Progenitor cell of endocrine pancreas (in vitro differentiated cells): Measurements from ENCODE around the gene TCTA. TPM values are rescaled to one million over a fixed set of nuclear protein-coding genes. Genes with fewer than 3 reads are reported as not detected.
"Not testable (repeated sequence)": the region's sequence is repeated elsewhere in the genome, so short reads cannot be mapped to it uniquely, and the experiment has no call there.

Experiments
- DNase-seq: peaks from one replicate; pipeline ENCODE4 v3.0.0; 2021; ENCODE audit warnings: low spot score; ENCODE audit not compliant: unreplicated experiment
- H3K27ac Mint-ChIP-seq: 2 replicates; pipeline ENCODE4 v1.8.0; 2021; ENCODE audit warnings: mild to moderate bottlenecking, moderate library complexity, mixed read lengths
- H3K27me3 Mint-ChIP-seq: 2 replicates; pipeline ENCODE4 v1.8.0; 2021; ENCODE audit warnings: mixed read lengths
- H3K36me3 Mint-ChIP-seq: 2 replicates; pipeline ENCODE4 v1.8.0; 2022; ENCODE audit warnings: mixed read lengths; ENCODE audit not compliant: insufficient read depth
- H3K4me1 Mint-ChIP-seq: 2 replicates; pipeline ENCODE4 v1.8.0; 2021; ENCODE audit warnings: low read depth, mixed read lengths
- H3K4me3 Mint-ChIP-seq: 2 replicates; pipeline ENCODE4 v1.8.0; 2021; ENCODE audit warnings: low read depth, mild to moderate bottlenecking, moderate library complexity, mixed read lengths
- H3K9me3 Mint-ChIP-seq: 2 replicates; pipeline ENCODE4 v1.8.0; 2021; ENCODE audit warnings: low read depth, mixed read lengths
- total RNA-seq: library from RNA; stranded (reverse); gene quantifications from 2 replicates; pipeline ENCODE4 v1.2.1, GENCODE V29; 2021
- TF ChIP-seq, protein P1 (sequence below): fragments of 200-600 bp; sonication (generic); IDR thresholded peaks from one replicate; pipeline ENCODE4 v1.5.0; 2021; ENCODE audit warnings: antibody characterized with exemption, mild to moderate bottlenecking; ENCODE audit not compliant: unreplicated experiment

The TCTA gene
- total RNA-seq, 1 donor from 2014 or later: 18.8 TPM

DNA sequence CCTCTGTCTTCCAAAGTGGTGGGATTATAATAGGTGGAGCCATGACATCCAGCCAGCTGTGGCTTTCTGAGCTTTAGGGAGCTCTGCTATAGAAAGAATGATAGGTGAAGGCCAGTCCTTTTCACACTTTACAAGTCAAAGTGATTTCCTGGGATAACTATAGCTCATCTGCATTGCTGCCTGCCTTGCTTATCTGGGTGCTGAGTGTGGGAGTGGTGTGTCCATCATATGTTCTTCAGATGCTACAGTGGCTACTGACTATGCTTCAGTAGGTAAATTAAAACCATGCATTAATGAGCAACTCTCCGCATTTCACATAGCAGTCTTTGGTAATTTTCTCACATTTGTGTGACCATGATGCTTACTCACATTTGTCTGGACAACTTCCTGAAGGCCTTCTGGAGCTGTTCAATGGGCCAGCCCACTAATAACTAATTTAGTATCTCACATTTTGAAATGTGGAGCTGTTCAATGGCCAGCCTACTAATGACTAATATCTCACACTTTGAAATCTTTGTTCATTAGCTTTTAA, 23.9 kb upstream of the TCTA start:
- peaks cover 4% of the 10 kb centered on the region for H3K36me3 Mint-ChIP-seq
- TF ChIP-seq, protein P1, sequence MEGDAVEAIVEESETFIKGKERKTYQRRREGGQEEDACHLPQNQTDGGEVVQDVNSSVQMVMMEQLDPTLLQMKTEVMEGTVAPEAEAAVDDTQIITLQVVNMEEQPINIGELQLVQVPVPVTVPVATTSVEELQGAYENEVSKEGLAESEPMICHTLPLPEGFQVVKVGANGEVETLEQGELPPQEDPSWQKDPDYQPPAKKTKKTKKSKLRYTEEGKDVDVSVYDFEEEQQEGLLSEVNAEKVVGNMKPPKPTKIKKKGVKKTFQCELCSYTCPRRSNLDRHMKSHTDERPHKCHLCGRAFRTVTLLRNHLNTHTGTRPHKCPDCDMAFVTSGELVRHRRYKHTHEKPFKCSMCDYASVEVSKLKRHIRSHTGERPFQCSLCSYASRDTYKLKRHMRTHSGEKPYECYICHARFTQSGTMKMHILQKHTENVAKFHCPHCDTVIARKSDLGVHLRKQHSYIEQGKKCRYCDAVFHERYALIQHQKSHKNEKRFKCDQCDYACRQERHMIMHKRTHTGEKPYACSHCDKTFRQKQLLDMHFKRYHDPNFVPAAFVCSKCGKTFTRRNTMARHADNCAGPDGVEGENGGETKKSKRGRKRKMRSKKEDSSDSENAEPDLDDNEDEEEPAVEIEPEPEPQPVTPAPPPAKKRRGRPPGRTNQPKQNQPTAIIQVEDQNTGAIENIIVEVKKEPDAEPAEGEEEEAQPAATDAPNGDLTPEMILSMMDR: no peak
- H3K27ac Mint-ChIP-seq: peak overlapping the region; percentile 38
- peaks cover 2% of the 10 kb centered on the region for H3K4me1 Mint-ChIP-seq
- no peaks in the 10 kb centered on the region for H3K9me3 Mint-ChIP-seq
- no peak overlapping the region for H3K4me3 Mint-ChIP-seq
- no peak for DNase-seq
- H3K27me3 Mint-ChIP-seq: no peaks in the 10 kb centered on the region

DNA sequence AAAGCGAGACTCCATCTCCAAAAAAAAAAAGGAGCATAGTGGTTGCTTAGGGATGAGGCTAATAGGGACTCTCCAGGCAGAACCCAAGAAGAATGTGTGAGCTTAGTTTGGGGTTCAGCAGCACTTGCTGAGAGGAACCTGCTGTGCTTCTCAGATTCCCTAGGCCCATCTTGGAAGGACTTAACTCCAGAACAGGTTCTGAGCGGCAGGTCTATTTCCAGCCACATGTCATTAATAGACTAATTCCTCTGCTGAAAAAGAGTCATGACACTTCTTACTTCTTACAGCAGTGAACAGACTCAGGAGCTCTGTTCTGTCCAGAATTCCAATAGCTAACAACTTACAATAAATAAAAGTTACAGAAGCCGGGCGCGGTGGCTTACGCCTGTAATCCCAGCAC, 22.9 kb upstream of the TCTA start:
- no peaks in the 10 kb centered on the region for H3K27me3 Mint-ChIP-seq
- H3K36me3 Mint-ChIP-seq: peaks cover 2% of the 10 kb centered on the region
- H3K9me3 Mint-ChIP-seq: no peaks in the 10 kb centered on the region
- H3K4me3 Mint-ChIP-seq: no peak overlapping the region
- peak overlapping the region; percentile 56 for H3K27ac Mint-ChIP-seq
- no peak for DNase-seq
- peaks cover 2% of the 10 kb centered on the region for H3K4me1 Mint-ChIP-seq
- TF ChIP-seq, protein P1: no peak

DNA sequence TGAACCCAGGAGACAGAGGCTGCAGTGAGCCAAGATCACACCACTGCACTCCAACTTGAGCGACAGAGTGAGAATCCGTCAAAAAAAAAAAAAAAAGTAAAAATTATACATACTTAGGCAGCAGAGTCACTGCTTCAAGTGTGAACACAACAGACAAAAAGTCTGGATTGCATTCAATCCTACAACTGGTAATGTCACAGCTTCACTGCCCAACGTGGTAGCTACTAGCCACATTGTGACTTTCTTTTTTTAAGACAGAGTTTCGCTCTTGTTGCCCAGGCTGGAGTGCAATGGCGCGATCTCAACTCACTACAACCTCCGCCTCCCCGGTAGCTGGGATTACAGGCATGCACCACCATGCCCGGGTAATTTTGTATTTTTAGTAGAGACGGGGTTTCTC, 20.9 kb upstream of the TCTA start:
- not testable (repeated sequence) for H3K27me3 Mint-ChIP-seq, H3K4me1 Mint-ChIP-seq, DNase-seq, H3K4me3 Mint-ChIP-seq, H3K9me3 Mint-ChIP-seq
- Mint-ChIP-seq H3K27ac (peak overlapping the region; percentile 84), H3K36me3 (peaks cover 13% of the 10 kb centered on the region)

DNA sequence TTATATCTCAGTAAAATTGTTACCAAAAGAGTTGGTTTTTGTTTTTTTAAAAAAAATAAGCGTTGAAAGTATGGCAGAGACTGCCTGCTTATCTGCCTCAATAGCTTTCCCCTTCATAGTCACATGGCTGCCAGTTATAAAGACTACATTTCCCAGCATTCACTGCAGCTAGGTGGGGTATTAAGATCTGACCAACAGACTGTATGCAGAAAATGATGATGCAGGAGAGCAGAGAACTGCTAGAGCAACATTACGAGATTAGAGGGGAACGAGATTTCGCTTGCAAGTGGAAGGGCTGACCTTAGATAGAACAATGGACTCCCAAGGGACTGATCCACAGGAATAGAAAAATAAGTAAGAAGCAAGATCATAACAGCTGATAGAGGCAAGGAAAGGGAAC, 14.8 kb upstream of the TCTA start:
- Mint-ChIP-seq H3K4me3 (no peak overlapping the region), H3K27me3 (no peaks in the 10 kb centered on the region), H3K4me1 (peaks cover 13% of the 10 kb centered on the region), H3K27ac (peak overlapping the region; percentile 5), H3K9me3 (no peaks in the 10 kb centered on the region), H3K36me3 (peaks cover 17% of the 10 kb centered on the region)
- TF ChIP-seq, protein P1: no peak
- no peak for DNase-seq

DNA sequence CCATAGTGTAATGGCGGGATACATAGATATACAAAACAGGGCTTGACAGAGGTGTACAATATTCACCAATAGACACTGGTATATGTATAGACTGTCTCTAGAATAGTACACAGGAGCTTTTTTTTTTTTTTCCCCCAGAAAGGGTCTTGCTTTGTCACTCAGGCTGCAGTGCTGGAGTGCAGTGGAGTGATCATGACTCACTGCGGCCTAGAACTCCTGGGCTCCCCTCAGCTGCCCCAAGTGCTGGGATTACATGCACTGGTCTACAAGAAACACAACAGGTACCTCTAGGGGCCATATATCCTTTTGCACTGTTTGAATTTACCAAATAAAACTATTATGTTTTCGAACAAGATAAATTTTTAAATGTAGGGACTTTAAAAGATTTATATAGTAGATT, 12.8 kb upstream of the TCTA start:
- TF ChIP-seq, protein P1: no peak
- H3K27me3 Mint-ChIP-seq: no peaks in the 10 kb centered on the region
- H3K36me3 Mint-ChIP-seq: peaks cover 16% of the 10 kb centered on the region
- H3K4me1 Mint-ChIP-seq: peaks cover 12% of the 10 kb centered on the region
- H3K4me3 Mint-ChIP-seq: no peak overlapping the region
- H3K27ac Mint-ChIP-seq: peak overlapping the region; percentile 33
- no peaks in the 10 kb centered on the region for H3K9me3 Mint-ChIP-seq
- DNase-seq: no peak

DNA sequence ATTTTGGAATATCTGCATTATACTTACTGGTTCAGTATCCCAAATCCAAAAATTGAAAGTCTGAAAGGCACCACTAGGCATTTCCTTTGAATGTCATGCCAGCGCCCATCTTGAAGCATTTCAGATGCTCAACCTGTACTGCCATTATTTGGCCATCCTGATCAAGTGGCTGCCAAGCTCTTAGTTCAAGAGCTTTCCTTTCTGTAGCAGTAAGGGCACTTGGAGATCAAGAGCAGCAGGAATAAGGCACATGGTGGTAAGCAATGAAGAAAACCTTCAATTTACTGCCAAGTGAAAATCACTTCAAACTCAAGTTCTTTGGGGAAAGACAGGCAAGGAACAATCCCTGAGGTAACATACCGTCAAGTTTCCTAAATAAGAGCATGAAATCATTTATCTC, 10.5 kb upstream of the TCTA start:
- Mint-ChIP-seq H3K27ac (no peak overlapping the region), H3K4me3 (no peak overlapping the region), H3K27me3 (no peaks in the 10 kb centered on the region), H3K9me3 (no peaks in the 10 kb centered on the region), H3K36me3 (peaks cover 8% of the 10 kb centered on the region), H3K4me1 (peaks cover 16% of the 10 kb centered on the region)
- DNase-seq: no peak
- TF ChIP-seq, protein P1: no peak
